ENCODE measurements around the gene RFX3.

Gene RFX3

DNA sequence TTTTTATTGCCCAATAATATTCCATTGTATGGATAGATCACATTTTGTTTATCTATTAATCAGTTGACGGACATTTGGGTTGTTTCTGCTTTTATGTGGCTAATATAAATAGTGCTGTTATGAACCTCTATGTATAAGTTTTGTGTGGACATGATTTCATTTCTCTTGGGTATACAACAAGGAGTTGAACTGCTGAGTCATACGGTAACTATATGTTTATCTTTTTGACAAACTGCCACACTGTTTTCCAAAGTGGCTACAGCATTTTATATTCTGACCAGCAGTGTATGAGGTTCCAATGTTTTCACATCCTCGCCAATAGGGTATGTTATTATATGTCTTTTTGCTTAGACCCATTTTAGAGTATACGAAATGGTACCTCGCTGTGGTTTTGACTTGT lies 264.3 kb downstream of the RFX3 start:
- H3K4me3 ChIP-seq (ENCODE audit: control insufficient read depth in 1 of 7, extremely low read depth in 1 of 7, insufficient read depth in 4 of 7, low read depth in 2 of 7, low read length in 6 of 7) = no peak overlapping the region
- WGBS (ENCODE audit: insufficient coverage) = 90% methylated on average over 2 of the region's 5 CpGs
- ChIA-PET CTCF (no interaction called here), POLR2A (interaction anchor here (0.5 kb wide), 1 partner anchor 34 kb away, joined by 3 read pairs; no protein-coding TSS in a partner anchor)
- H3K9me3 ChIP-seq (ENCODE audit: control extremely low read depth in 1 of 5, control insufficient read depth in 4 of 5, insufficient read depth in 2 of 5, low read depth in 1 of 5, low read length in 4 of 5) = no peaks in the 10 kb centered on the region
- no peaks in the 10 kb centered on the region for H3K27me3 ChIP-seq (replicated peaks in 2 of 5; ENCODE audit: control insufficient read depth in 4 of 5, insufficient read depth in 5 of 5, low read length in 4 of 5)
- peaks cover 3 to 32% (median 10%) of the 10 kb centered on the region in 4 experiments for H3K36me3 ChIP-seq (ENCODE audit: control insufficient read depth in 4 of 4, insufficient read depth in 4 of 4, low read length in 3 of 4)
- no peak overlapping the region for H3K27ac ChIP-seq (ENCODE audit: insufficient read depth in 1 of 2, low read depth in 1 of 2, low read length in 2 of 2, poor library complexity in 1 of 2, severe bottlenecking in 2 of 2)
- no peaks in the 10 kb centered on the region for H3K4me1 ChIP-seq (ENCODE audit: control extremely low read depth in 1 of 4, control insufficient read depth in 4 of 4, insufficient read depth in 4 of 4, low read length in 3 of 4)
- DNase-seq = no peak

DNA sequence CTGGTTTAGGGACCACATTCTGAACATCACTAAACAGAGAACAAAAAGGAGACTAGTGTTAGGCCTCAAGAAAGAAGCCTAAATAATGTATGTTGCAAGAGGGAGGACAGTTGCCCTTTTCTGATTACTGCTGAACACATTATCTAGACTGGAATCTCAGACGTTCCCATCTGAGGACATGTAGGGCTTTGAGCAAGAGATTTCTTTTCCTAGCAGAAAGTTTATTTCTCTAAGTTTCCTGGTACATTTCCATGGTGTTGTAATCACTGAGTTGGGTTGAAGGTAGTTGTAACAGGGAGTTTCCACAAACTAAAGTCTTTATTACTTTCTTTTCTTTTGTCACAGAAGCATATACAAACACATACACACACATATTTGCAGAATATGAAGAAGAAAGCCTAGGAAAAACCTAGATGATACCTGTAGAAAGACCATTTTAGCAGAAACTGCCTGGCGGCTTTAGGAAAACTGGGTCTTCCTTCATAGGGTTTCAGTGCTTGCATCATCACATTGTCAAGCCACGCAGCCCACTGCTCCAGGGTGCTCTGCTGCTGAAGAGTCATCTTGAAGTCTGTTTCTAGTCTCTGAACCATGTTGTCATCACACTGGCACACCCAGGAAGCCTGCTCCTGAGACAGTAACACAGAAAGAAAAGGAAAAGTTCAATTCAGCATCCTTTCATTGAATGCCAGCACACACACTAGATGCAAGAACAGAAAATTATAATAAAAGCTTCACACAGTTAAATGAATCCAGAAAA lies 269.1 kb downstream of the RFX3 start:
- no peaks in the 10 kb centered on the region for H3K9me3 ChIP-seq (ENCODE audit: control extremely low read depth in 1 of 5, control insufficient read depth in 4 of 5, insufficient read depth in 2 of 5, low read depth in 1 of 5, low read length in 4 of 5)
- no peak overlapping the region for H3K27ac ChIP-seq (ENCODE audit: insufficient read depth in 1 of 2, low read depth in 1 of 2, low read length in 2 of 2, poor library complexity in 1 of 2, severe bottlenecking in 2 of 2)
- ChIA-PET POLR2A (no interaction called here), CTCF (interaction anchor here (1.2 kb wide), 1 partner anchor 12 kb away, joined by 3 read pairs; no protein-coding TSS in a partner anchor)
- no peaks in the 10 kb centered on the region for H3K4me1 ChIP-seq (ENCODE audit: control extremely low read depth in 1 of 4, control insufficient read depth in 4 of 4, insufficient read depth in 4 of 4, low read length in 3 of 4)
- no peaks in the 10 kb centered on the region for H3K27me3 ChIP-seq (replicated peaks in 2 of 5; ENCODE audit: control insufficient read depth in 4 of 5, insufficient read depth in 5 of 5, low read length in 4 of 5)
- no peak overlapping the region for H3K4me3 ChIP-seq (ENCODE audit: control insufficient read depth in 1 of 7, extremely low read depth in 1 of 7, insufficient read depth in 4 of 7, low read depth in 2 of 7, low read length in 6 of 7)
- peaks cover 7 to 35% (median 9%) of the 10 kb centered on the region in 4 experiments for H3K36me3 ChIP-seq (ENCODE audit: control insufficient read depth in 4 of 4, insufficient read depth in 4 of 4, low read length in 3 of 4)
- no peak for DNase-seq
- 94% methylated on average over 2 of the region's 3 CpGs for WGBS (ENCODE audit: insufficient coverage)

DNA sequence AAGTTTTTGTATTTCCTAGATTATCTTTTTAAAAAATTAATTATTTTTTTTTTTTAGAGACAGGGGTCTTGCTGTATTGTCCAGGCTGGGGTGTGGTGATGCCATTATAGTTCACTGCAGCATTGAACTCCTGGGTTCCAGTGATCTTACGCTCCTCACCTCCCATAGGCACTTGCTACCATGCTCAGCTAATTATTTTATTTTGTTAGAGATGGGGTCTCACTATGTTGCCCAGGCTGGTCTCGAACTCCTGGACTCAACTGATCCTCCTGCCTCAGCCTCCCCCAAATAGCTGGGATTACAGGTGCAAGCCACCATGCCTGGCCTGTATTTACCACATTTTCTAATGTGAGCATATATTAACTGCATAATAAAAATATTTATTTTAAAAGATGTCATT lies 274.5 kb downstream of the RFX3 start:
- POLR2A ChIA-PET = no interaction called here
- no peak overlapping the region for H3K4me3 ChIP-seq (ENCODE audit: control insufficient read depth in 1 of 7, extremely low read depth in 1 of 7, insufficient read depth in 4 of 7, low read depth in 2 of 7, low read length in 6 of 7)
- DNase-seq = no peak
- CTCF ChIA-PET = interaction anchor here (1.4 kb wide), 1 partner anchor 9 kb away, joined by 3 read pairs; no protein-coding TSS in a partner anchor
- H3K27ac ChIP-seq (ENCODE audit: insufficient read depth in 1 of 2, low read depth in 1 of 2, low read length in 2 of 2, poor library complexity in 1 of 2, severe bottlenecking in 2 of 2) = no peak overlapping the region
- H3K9me3 ChIP-seq (ENCODE audit: control extremely low read depth in 1 of 5, control insufficient read depth in 4 of 5, insufficient read depth in 2 of 5, low read depth in 1 of 5, low read length in 4 of 5) = no peaks in the 10 kb centered on the region
- no peaks in the 10 kb centered on the region for H3K27me3 ChIP-seq (replicated peaks in 2 of 5; ENCODE audit: control insufficient read depth in 4 of 5, insufficient read depth in 5 of 5, low read length in 4 of 5)
- 83% methylated on average over 1 of the region's 2 CpGs for WGBS (ENCODE audit: insufficient coverage)
- peaks cover 4 to 34% (median 8%) of the 10 kb centered on the region in 4 experiments for H3K36me3 ChIP-seq (ENCODE audit: control insufficient read depth in 4 of 4, insufficient read depth in 4 of 4, low read length in 3 of 4)
- H3K4me1 ChIP-seq (ENCODE audit: control extremely low read depth in 1 of 4, control insufficient read depth in 4 of 4, insufficient read depth in 4 of 4, low read length in 3 of 4) = no peaks in the 10 kb centered on the region

DNA sequence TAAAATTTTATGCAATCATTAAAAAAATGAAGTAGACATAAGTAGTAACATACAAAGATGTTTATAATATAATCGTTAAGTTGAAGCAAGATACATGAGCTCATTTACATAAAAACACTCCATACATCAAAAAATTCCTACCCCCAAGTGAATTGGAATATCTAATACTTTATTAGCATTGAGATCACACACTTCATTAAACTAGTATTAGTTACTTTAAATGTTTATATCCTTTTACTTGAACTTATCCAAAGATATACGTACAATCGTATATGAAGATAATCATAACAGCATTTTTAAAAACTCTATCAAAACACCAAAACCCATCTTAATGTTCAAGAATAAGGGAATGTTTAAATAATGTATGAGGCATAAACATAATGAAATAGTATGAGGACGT lies 275.1 kb downstream of the RFX3 start:
- no peak overlapping the region for H3K4me3 ChIP-seq (ENCODE audit: control insufficient read depth in 1 of 7, extremely low read depth in 1 of 7, insufficient read depth in 4 of 7, low read depth in 2 of 7, low read length in 6 of 7)
- no CpG with 5 or more reads among the region's 4 CpGs for WGBS (ENCODE audit: insufficient coverage)
- ChIA-PET POLR2A (no interaction called here), CTCF (interaction anchor here (1.0 to 1.4 kb wide), 2 partner anchors 8 to 191 kb away, joined by 3 to 6 read pairs; no protein-coding TSS in a partner anchor)
- H3K27me3 ChIP-seq (replicated peaks in 2 of 5; ENCODE audit: control insufficient read depth in 4 of 5, insufficient read depth in 5 of 5, low read length in 4 of 5) = no peaks in the 10 kb centered on the region
- no peak for DNase-seq
- no peak overlapping the region for H3K27ac ChIP-seq (ENCODE audit: insufficient read depth in 1 of 2, low read depth in 1 of 2, low read length in 2 of 2, poor library complexity in 1 of 2, severe bottlenecking in 2 of 2)
- H3K9me3 ChIP-seq (ENCODE audit: control extremely low read depth in 1 of 5, control insufficient read depth in 4 of 5, insufficient read depth in 2 of 5, low read depth in 1 of 5, low read length in 4 of 5) = no peaks in the 10 kb centered on the region
- H3K36me3 ChIP-seq (ENCODE audit: control insufficient read depth in 4 of 4, insufficient read depth in 4 of 4, low read length in 3 of 4) = peaks cover 3 to 34% (median 7%) of the 10 kb centered on the region in 4 experiments
- H3K4me1 ChIP-seq (ENCODE audit: control extremely low read depth in 1 of 4, control insufficient read depth in 4 of 4, insufficient read depth in 4 of 4, low read length in 3 of 4) = no peaks in the 10 kb centered on the region

DNA sequence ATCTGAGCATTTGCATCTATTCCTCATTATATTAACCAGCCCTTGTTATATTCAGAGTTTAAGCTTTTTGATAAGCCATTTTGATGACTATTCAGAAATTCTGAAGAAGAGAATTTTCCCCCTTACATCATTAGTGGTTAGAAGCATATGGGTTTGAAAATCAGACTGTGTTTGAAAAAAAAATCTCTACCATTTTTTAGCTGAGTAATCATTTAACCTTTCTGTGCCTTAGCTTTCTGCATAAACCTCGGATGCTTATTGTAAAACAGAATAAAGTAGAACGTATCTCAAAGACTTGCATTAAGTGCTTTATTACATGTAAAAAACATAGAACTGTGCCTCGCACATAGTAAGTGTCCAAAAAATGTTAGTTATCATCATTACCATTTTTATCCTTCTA lies 278.6 kb downstream of the RFX3 start:
- no peak for DNase-seq
- CTCF ChIA-PET = interaction anchor here (1.1 kb wide), 1 partner anchor 13 kb away, joined by 3 read pairs; no protein-coding TSS in a partner anchor

DNA sequence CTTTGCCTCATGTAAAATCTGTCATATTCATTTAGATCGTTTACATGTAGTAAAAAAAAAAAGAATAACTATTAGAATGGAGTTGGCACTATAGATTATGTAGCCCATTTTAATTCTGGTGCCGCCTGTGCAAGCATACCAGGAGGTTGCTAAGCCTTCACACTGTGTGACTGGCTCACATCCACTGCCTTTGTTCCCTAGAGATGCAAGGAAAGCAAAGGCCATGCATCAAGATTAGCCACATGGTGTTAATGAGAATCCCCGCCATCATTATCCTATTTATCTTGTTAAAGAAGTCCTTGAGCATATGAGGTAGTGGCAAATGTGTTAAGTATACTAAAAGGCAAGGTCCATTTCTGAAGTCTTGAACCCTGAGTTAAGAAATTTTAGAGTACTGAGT lies 279.6 kb downstream of the RFX3 start:
- no peak overlapping the region for H3K4me3 ChIP-seq (ENCODE audit: control insufficient read depth in 1 of 7, extremely low read depth in 1 of 7, insufficient read depth in 4 of 7, low read depth in 2 of 7, low read length in 6 of 7)
- no peak for DNase-seq
- no peaks in the 10 kb centered on the region for H3K4me1 ChIP-seq (ENCODE audit: control extremely low read depth in 1 of 4, control insufficient read depth in 4 of 4, insufficient read depth in 4 of 4, low read length in 3 of 4)
- ChIA-PET POLR2A (no interaction called here), CTCF (no interaction called here)
- 100% methylated on average over 1 of the region's 3 CpGs for WGBS (ENCODE audit: insufficient coverage)
- H3K36me3 ChIP-seq (ENCODE audit: control insufficient read depth in 4 of 4, insufficient read depth in 4 of 4, low read length in 3 of 4) = peaks cover 0 to 13% (median 5%) of the 10 kb centered on the region in 4 experiments
- H3K27ac ChIP-seq (ENCODE audit: insufficient read depth in 1 of 2, low read depth in 1 of 2, low read length in 2 of 2, poor library complexity in 1 of 2, severe bottlenecking in 2 of 2) = no peak overlapping the region
- no peaks in the 10 kb centered on the region for H3K27me3 ChIP-seq (replicated peaks in 2 of 5; ENCODE audit: control insufficient read depth in 4 of 5, insufficient read depth in 5 of 5, low read length in 4 of 5)
- no peaks in the 10 kb centered on the region for H3K9me3 ChIP-seq (ENCODE audit: control extremely low read depth in 1 of 5, control insufficient read depth in 4 of 5, insufficient read depth in 2 of 5, low read depth in 1 of 5, low read length in 4 of 5)

More for the DNA sequence above, 278.6 kb downstream of the RFX3 start:
- Histone ChIP-seq H3K27me3 (replicated peaks in 2 of 5; ENCODE audit: control insufficient read depth in 4 of 5, insufficient read depth in 5 of 5, low read length in 4 of 5) (no peaks in the 10 kb centered on the region), H3K9me3 (ENCODE audit: control extremely low read depth in 1 of 5, control insufficient read depth in 4 of 5, insufficient read depth in 2 of 5, low read depth in 1 of 5, low read length in 4 of 5) (no peaks in the 10 kb centered on the region), H3K27ac (ENCODE audit: insufficient read depth in 1 of 2, low read depth in 1 of 2, low read length in 2 of 2, poor library complexity in 1 of 2, severe bottlenecking in 2 of 2) (no peak overlapping the region), H3K36me3 (ENCODE audit: control insufficient read depth in 4 of 4, insufficient read depth in 4 of 4, low read length in 3 of 4) (peaks cover 0 to 17% (median 5%) of the 10 kb centered on the region in 4 experiments), H3K4me3 (ENCODE audit: control insufficient read depth in 1 of 7, extremely low read depth in 1 of 7, insufficient read depth in 4 of 7, low read depth in 2 of 7, low read length in 6 of 7) (no peak overlapping the region), H3K4me1 (ENCODE audit: control extremely low read depth in 1 of 4, control insufficient read depth in 4 of 4, insufficient read depth in 4 of 4, low read length in 3 of 4) (no peaks in the 10 kb centered on the region)
- POLR2A ChIA-PET = no interaction called here
- WGBS (ENCODE audit: insufficient coverage) = 100% methylated on average over 1 of the region's 3 CpGs

DNA sequence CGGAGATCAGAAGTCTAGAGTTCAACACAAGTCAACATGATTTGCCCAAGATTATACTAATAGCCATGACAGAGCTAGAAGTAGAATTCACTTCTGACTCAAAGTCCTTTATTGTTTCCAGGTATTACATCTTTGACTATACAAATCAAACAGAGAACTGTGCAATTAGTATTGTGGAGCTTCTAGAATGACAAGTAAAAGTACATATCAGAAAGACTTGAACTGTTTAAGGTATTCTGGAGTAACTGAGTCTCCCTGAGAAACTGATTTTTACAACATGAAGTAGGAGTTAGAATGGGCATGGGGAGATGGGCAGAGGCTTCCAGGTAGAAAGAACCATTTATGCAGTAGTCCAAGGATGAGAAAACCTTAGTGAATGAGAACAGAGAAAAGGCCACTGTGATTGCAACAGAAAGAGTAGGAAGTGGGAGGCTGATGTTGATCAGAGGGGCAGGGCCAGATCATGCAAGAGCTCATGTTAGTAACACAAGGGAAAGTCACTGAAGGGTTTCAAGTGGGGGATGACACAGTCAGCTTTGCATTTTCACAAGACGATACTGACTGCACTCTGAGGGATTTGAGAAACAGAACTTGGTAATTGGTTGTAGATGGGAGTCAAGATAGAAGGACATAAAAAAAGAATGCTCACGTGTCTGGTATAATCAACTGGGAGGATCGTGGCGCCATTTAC lies 280.7 kb downstream of the RFX3 start:
- Histone ChIP-seq H3K9me3 (ENCODE audit: control extremely low read depth in 1 of 5, control insufficient read depth in 4 of 5, insufficient read depth in 2 of 5, low read depth in 1 of 5, low read length in 4 of 5) (no peaks in the 10 kb centered on the region), H3K4me3 (ENCODE audit: control insufficient read depth in 1 of 7, extremely low read depth in 1 of 7, insufficient read depth in 4 of 7, low read depth in 2 of 7, low read length in 6 of 7) (no peak overlapping the region), H3K27ac (ENCODE audit: insufficient read depth in 1 of 2, low read depth in 1 of 2, low read length in 2 of 2, poor library complexity in 1 of 2, severe bottlenecking in 2 of 2) (no peak overlapping the region), H3K27me3 (replicated peaks in 2 of 5; ENCODE audit: control insufficient read depth in 4 of 5, insufficient read depth in 5 of 5, low read length in 4 of 5) (no peaks in the 10 kb centered on the region), H3K4me1 (ENCODE audit: control extremely low read depth in 1 of 4, control insufficient read depth in 4 of 4, insufficient read depth in 4 of 4, low read length in 3 of 4) (no peaks in the 10 kb centered on the region), H3K36me3 (ENCODE audit: control insufficient read depth in 4 of 4, insufficient read depth in 4 of 4, low read length in 3 of 4) (peaks cover 0 to 11% (median 5%) of the 10 kb centered on the region in 4 experiments)
- ChIA-PET CTCF (interaction anchor here (0.9 to 1.3 kb wide), 3 partner anchors 11 to 196 kb away, joined by 3 to 5 read pairs (median 3); no protein-coding TSS in a partner anchor), POLR2A (no interaction called here)
- no peak for DNase-seq
- 92% methylated on average over 1 of the region's 5 CpGs for WGBS (ENCODE audit: insufficient coverage)

All from common myeloid progenitor, CD34-positive (primary cell).